ENCODE measurements around the gene GRXCR1. TPM values are rescaled to one million over a fixed set of nuclear protein-coding genes. Genes with fewer than 3 reads are reported as not detected.

Gene GRXCR1
- total RNA-seq, 2 donors from 2014 or later, result 0.24 TPM; not detected in 1

DNA sequence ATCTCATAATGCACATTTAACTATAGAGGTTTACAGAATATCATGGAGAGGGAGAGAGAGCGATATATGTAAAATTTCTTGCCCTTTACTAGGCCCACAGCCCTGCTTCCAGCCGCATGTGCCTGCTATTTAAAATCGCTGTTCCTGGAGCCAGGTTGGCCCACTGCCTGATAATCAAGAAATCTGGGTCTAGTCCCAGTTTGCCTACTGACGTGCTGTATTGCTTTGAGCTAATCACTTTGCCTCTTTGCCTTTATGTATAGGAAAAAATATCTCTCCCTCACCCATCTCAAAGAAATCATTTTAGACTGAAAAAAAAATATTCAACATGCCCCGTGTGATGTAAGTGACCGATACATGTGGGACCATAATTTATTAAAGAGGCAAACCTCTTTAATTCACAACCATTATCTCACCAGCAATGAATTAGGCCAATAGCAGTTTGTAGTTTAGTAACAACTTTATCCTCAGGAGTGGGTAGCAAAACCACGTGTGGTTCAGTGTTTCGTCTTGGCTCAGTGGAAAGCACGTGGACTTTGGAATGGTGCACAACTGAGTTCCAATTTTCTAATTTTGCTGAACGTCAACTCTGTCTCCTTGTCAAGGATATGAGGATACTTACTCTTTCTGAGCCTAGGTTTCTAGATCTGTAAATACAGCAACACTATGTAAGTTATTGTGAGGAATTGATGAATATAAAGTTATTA is 62.6 kb downstream of the GRXCR1 start:
- no peak for DNase-seq
- no peaks in the 10 kb centered on the region for H3K4me1 Mint-ChIP-seq (ENCODE audit: low read depth)
- H3K36me3 Mint-ChIP-seq (ENCODE audit: insufficient read depth in 2 of 2), result no peaks in the 10 kb centered on the region
- no peak overlapping the region for H3K4me3 Mint-ChIP-seq
- no peak overlapping the region for H3K27ac Mint-ChIP-seq
- no peaks in the 10 kb centered on the region for H3K27me3 Mint-ChIP-seq (ENCODE audit: low read depth)
- H3K9me3 Mint-ChIP-seq, result no peaks in the 10 kb centered on the region
- ATAC-seq (replicated peaks in 1 of 2), result no peak

DNA sequence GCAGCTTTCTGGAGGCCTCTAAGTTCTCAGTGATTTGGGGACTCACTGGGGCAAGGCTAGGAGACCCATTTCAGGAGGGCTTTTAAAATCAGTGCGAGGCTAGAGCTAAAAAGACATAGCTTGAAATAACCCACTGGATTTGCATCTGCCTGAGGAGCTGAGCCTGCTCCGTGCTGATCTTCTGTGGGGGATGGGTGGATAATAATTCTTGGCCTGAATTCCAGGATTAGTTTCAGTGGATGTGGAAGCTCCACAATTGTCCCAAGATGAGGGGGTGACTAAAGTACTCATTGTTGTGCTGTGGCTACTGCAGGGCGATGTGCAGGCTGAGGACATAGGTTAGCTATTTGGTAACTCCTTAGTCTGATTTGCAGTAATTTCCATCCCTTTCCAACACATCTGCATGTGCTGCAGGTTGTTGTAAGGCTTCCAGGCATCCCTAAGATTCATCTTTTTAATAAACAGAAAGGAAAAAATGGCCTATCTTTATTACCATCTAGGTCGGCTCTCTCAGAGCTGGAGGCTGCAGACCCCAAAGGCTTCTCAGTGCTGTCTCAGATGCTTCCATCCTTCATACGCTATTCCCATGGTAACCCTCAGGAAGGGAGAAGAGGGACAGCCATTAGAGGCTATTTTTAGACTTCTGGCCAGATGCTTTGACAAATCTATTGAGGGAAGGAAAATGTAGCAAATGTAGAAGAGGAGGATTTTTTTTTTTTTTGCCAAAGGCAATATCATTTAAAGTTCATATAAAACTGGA is 63.4 kb downstream of the GRXCR1 start:
- Mint-ChIP-seq H3K9me3 (no peaks in the 10 kb centered on the region), H3K27ac (no peak overlapping the region), H3K4me1 (ENCODE audit: low read depth) (no peaks in the 10 kb centered on the region), H3K27me3 (ENCODE audit: low read depth) (no peaks in the 10 kb centered on the region), H3K4me3 (no peak overlapping the region), H3K36me3 (ENCODE audit: insufficient read depth in 2 of 2) (no peaks in the 10 kb centered on the region)
- no peak for DNase-seq
- ATAC-seq (replicated peaks in 1 of 2), result no peak

GRCh38 chr4:42965326-42965725 is 72.8 kb downstream of the GRXCR1 start:
- no peaks in the 10 kb centered on the region for H3K9me3 Mint-ChIP-seq
- H3K4me1 Mint-ChIP-seq (ENCODE audit: low read depth), result no peaks in the 10 kb centered on the region
- peaks cover 7% of the 10 kb centered on the region for H3K27me3 Mint-ChIP-seq (ENCODE audit: low read depth)
- H3K27ac Mint-ChIP-seq, result no peak overlapping the region
- no peak overlapping the region for H3K4me3 Mint-ChIP-seq
- ATAC-seq (replicated peaks in 1 of 2) (no peak), DNase-seq (no peak)
- H3K36me3 Mint-ChIP-seq (ENCODE audit: insufficient read depth in 2 of 2), result no peaks in the 10 kb centered on the region

GRCh38 chr4:42985976-42986375 is 93.5 kb downstream of the GRXCR1 start:
- DNase-seq (no peak), ATAC-seq (replicated peaks in 1 of 2) (no peak)
- Mint-ChIP-seq H3K27ac (no peak overlapping the region), H3K4me3 (no peak overlapping the region), H3K4me1 (ENCODE audit: low read depth) (no peaks in the 10 kb centered on the region), H3K27me3 (ENCODE audit: low read depth) (no peaks in the 10 kb centered on the region), H3K9me3 (peaks cover 4 to 8% of the 10 kb centered on the region in 2 donors), H3K36me3 (ENCODE audit: insufficient read depth in 2 of 2) (peaks cover 2 to 5% of the 10 kb centered on the region in 2 donors)

DNA sequence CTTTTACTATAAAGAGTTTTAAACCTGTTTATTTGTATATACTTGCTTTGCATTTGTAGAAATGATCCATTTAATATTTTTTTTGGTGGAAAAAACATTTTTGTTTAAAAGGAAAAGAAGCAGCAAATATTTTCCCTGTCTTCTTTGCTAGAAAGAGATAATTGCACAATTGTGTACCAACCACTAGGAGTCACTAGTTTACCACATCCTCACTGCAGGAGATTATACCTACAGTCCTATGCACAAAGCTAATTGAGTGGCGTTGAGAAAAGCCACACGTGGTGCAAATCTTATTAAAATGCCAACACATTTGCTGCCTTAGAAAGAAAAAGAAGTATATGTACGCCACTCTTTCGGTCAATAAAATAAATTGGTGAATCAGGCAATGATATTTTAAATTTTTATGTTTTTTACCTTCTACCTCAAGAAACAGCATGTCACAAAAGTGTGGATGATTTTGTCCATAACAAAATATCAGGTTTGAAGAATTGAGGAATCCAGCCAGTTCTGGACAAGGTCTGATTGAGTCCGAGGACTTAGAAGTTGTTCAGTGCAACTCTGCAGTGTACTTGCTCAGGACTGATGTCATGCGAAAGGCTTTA is 102.9 kb downstream of the GRXCR1 start:
- Mint-ChIP-seq H3K4me1 (ENCODE audit: low read depth) (no peaks in the 10 kb centered on the region), H3K36me3 (ENCODE audit: insufficient read depth in 2 of 2) (no peaks in the 10 kb centered on the region)

DNA sequence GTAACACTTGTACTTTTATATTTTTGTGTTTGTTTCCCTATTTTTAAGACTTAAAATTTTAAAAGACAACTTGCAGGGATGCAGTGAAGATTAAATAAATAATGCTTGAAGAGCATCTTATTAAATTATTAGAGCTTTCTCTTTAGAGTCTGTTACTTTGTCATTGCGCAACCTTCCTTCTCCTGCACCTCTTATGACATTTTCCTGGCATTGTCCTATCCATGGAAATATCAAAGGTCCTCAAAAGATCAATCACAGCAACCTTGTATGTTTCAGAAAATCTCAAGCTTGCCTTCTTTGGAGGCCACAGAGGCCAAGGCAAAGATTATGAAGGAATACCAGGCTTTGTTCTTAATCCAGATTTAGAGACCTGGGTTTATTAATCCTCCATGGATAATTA is 116.3 kb downstream of the GRXCR1 start:
- ATAC-seq (replicated peaks in 1 of 2) (no peak), DNase-seq (no peak)
- Mint-ChIP-seq H3K4me1 (ENCODE audit: low read depth) (no peaks in the 10 kb centered on the region), H3K9me3 (peaks cover 1 to 13% of the 10 kb centered on the region in 2 donors), H3K27ac (no peak overlapping the region), H3K27me3 (ENCODE audit: low read depth) (no peaks in the 10 kb centered on the region), H3K4me3 (no peak overlapping the region), H3K36me3 (ENCODE audit: insufficient read depth in 2 of 2) (peaks cover 0 to 2% of the 10 kb centered on the region in 2 donors)

More for the DNA sequence above, 102.9 kb downstream of the GRXCR1 start:
- Mint-ChIP-seq H3K4me3 (no peak overlapping the region), H3K9me3 (no peaks in the 10 kb centered on the region), H3K27ac (no peak overlapping the region), H3K27me3 (ENCODE audit: low read depth) (no peaks in the 10 kb centered on the region)
- ATAC-seq (replicated peaks in 1 of 2) (no peak), DNase-seq (no peak)

GRCh38 chr4:43014256-43014655 is 121.7 kb downstream of the GRXCR1 start:
- no peak for DNase-seq
- Mint-ChIP-seq H3K27me3 (ENCODE audit: low read depth) (no peaks in the 10 kb centered on the region), H3K4me3 (no peak overlapping the region), H3K9me3 (peaks cover 0 to under 1% of the 10 kb centered on the region in 2 donors), H3K27ac (no peak overlapping the region), H3K36me3 (ENCODE audit: insufficient read depth in 2 of 2) (no peaks in the 10 kb centered on the region), H3K4me1 (ENCODE audit: low read depth) (no peaks in the 10 kb centered on the region)
- no peak for ATAC-seq (replicated peaks in 1 of 2)

- no peaks in the 10 kb centered on the region for H3K4me1 Mint-ChIP-seq (ENCODE audit: low read depth)
- DNase-seq, result no peak
- no peaks in the 10 kb centered on the region for H3K9me3 Mint-ChIP-seq
- H3K27me3 Mint-ChIP-seq (ENCODE audit: low read depth), result no peaks in the 10 kb centered on the region
- no peaks in the 10 kb centered on the region for H3K36me3 Mint-ChIP-seq (ENCODE audit: insufficient read depth in 2 of 2)
- H3K27ac Mint-ChIP-seq, result no peak overlapping the region
- no peak for ATAC-seq (replicated peaks in 1 of 2)
- H3K4me3 Mint-ChIP-seq, result no peak overlapping the region
Observed at GRCh38 chr4:43041632-43042031, 149.1 kb downstream of the GRXCR1 start.

GRCh38 chr4:43047058-43047457 is 154.5 kb downstream of the GRXCR1 start:
- H3K9me3 Mint-ChIP-seq, result no peaks in the 10 kb centered on the region
- no peaks in the 10 kb centered on the region for H3K36me3 Mint-ChIP-seq (ENCODE audit: insufficient read depth in 2 of 2)
- no peak overlapping the region for H3K4me3 Mint-ChIP-seq
- H3K4me1 Mint-ChIP-seq (ENCODE audit: low read depth), result no peaks in the 10 kb centered on the region
- H3K27me3 Mint-ChIP-seq (ENCODE audit: low read depth), result no peaks in the 10 kb centered on the region
- no peak overlapping the region for H3K27ac Mint-ChIP-seq
- DNase-seq, result no peak
- ATAC-seq (replicated peaks in 1 of 2), result no peak

GRCh38 chr4:43048570-43048969 is 156.1 kb downstream of the GRXCR1 start:
- no peak for ATAC-seq (replicated peaks in 1 of 2)
- H3K27ac Mint-ChIP-seq, result no peak overlapping the region
- H3K4me1 Mint-ChIP-seq (ENCODE audit: low read depth), result no peaks in the 10 kb centered on the region
- H3K27me3 Mint-ChIP-seq (ENCODE audit: low read depth), result no peaks in the 10 kb centered on the region
- H3K4me3 Mint-ChIP-seq, result no peak overlapping the region
- H3K9me3 Mint-ChIP-seq, result peaks cover 0 to 4% of the 10 kb centered on the region in 2 donors
- H3K36me3 Mint-ChIP-seq (ENCODE audit: insufficient read depth in 2 of 2), result no peaks in the 10 kb centered on the region
- DNase-seq, result no peak

GRCh38 chr4:43049326-43049725 is 156.8 kb downstream of the GRXCR1 start:
- no peaks in the 10 kb centered on the region for H3K27me3 Mint-ChIP-seq (ENCODE audit: low read depth)
- no peak for ATAC-seq (replicated peaks in 1 of 2)
- no peak overlapping the region for H3K27ac Mint-ChIP-seq
- no peak for DNase-seq
- peaks cover 0 to 4% of the 10 kb centered on the region in 2 donors for H3K9me3 Mint-ChIP-seq
- no peaks in the 10 kb centered on the region for H3K4me1 Mint-ChIP-seq (ENCODE audit: low read depth)
- H3K36me3 Mint-ChIP-seq (ENCODE audit: insufficient read depth in 2 of 2), result no peaks in the 10 kb centered on the region
- H3K4me3 Mint-ChIP-seq, result no peak overlapping the region

DNA sequence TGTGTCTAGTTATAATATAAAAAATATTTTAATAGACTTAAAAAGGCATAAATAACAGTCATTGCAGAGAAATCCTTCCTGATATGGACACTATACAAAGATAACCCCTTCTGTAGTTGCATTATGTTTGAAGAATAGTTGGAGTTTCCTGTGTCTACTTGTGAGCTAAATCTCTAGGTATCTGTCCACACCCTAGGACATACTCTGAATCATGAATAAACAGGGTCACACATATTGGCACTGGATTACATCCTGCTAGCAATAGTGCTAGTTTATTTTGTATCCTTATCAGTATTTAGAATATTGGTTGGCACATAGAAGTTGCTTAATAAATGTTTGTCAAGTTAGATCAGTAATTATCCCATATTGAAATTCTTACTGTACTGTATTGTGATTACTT is 173.9 kb downstream of the GRXCR1 start:
- Mint-ChIP-seq H3K36me3 (ENCODE audit: insufficient read depth in 2 of 2) (no peaks in the 10 kb centered on the region), H3K4me3 (no peak overlapping the region), H3K27me3 (ENCODE audit: low read depth) (no peaks in the 10 kb centered on the region), H3K27ac (no peak overlapping the region), H3K9me3 (peaks cover 0 to 2% of the 10 kb centered on the region in 2 donors), H3K4me1 (ENCODE audit: low read depth) (no peaks in the 10 kb centered on the region)
- DNase-seq, result no peak
- ATAC-seq (replicated peaks in 1 of 2), result no peak

DNA sequence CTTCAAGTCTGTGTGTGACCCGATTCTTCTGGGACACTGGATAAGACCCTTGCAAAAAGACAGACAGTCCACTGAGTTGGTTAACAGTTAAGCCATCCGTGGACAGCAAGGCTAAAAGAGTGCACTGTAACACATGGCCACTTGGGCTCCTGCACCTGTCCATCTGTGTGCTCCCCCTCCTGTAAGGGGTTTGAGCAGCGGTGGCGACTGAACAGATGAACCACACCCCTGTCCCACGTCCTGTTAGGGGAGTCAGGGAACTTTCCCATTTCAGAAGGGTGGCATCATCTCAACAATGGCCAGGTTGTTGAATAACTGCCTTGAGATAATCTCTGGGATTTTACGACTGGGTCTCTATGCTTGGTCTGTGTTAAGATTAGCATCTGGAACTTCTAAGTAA is 178.6 kb downstream of the GRXCR1 start:
- peaks cover 2 to 6% of the 10 kb centered on the region in 2 donors for H3K9me3 Mint-ChIP-seq
- no peak overlapping the region for H3K4me3 Mint-ChIP-seq
- DNase-seq (no peak), ATAC-seq (replicated peaks in 1 of 2) (no peak)
- no peak overlapping the region for H3K27ac Mint-ChIP-seq
- no peaks in the 10 kb centered on the region for H3K4me1 Mint-ChIP-seq (ENCODE audit: low read depth)
- no peaks in the 10 kb centered on the region for H3K27me3 Mint-ChIP-seq (ENCODE audit: low read depth)
- no peaks in the 10 kb centered on the region for H3K36me3 Mint-ChIP-seq (ENCODE audit: insufficient read depth in 2 of 2)
